Stimulated activated CD4-positive, alpha-beta T cell treated with anti-CD3 and anti-CD28 coated beads, Interleukin-12 subunit alpha, Interleukin-12 subunit beta, amount 100 ng/mL, for 48 hours (primary cell): ENCODE results near the gene BICD2.

Experiments used
- DNase-seq, 3 donors: peaks; one replicate each; pipeline ENCODE4 v3.0.0-alpha.2; 2020; ENCODE audit warnings: low read depth in 2 of 3, low spot score in 1 of 3

The BICD2 gene

GRCh38 chr9:92671323-92671722 is 93.3 kb downstream of the BICD2 start:
- DNase-seq, result no peak

GRCh38 chr9:92669890-92670708 is 94.5 kb downstream of the BICD2 start, which contains the start of gene IPPK:
TSS of gene IPPK (minus strand) at chr9:92670131. CDS start at chr9:92669988, 143 bp downstream.
- peak; percentile 93 to 98 (median 97) for DNase-seq

- DNase-seq, result peak in 1 of 3 donors; percentile 21
Observed at GRCh38 chr9:92669527-92669889, 95.1 kb downstream of the BICD2 start.

- peak in 2 of 3 donors; percentile 21 to 44 for DNase-seq
Observed at GRCh38 chr9:92668746-92669526, 95.7 kb downstream of the BICD2 start.

- no peak for DNase-seq
Observed at GRCh38 chr9:92666912-92667532, 97.6 kb downstream of the BICD2 start.

- no peak for DNase-seq
Observed at GRCh38 chr9:92666236-92666635, 98.4 kb downstream of the BICD2 start.

- no peak for DNase-seq
Observed at GRCh38 chr9:92665836-92666235, 98.8 kb downstream of the BICD2 start.

- no peak for DNase-seq
Observed at GRCh38 chr9:92664394-92665152, 100.1 kb downstream of the BICD2 start.

- DNase-seq, result no peak
Observed at GRCh38 chr9:92663951-92664350, 100.7 kb downstream of the BICD2 start.

GRCh38 chr9:92663126-92663525 is 101.5 kb downstream of the BICD2 start:
- no peak for DNase-seq

GRCh38 chr9:92661743-92662142 is 102.9 kb downstream of the BICD2 start:
- no peak for DNase-seq
